Brain microvascular endothelial cell (primary cell): ENCODE measurements around the gene IQCC.

Source experiments
- DNase-seq: peaks from one replicate; pipeline ENCODE4 v3.0.0-alpha.2; 2020
- H3K27ac ChIP-seq: fragments of 250-450 bp; sonication (Bioruptor Pico); 2 replicates; pipeline ENCODE4 v1.5.1; 2020; ENCODE audit warnings: mild to moderate bottlenecking, moderate library complexity
- H3K27me3 ChIP-seq: fragments of 250-450 bp; sonication (Bioruptor Pico); replicated peaks from 2 replicates; pipeline ENCODE4 v1.5.1; 2020; ENCODE audit warnings: mild to moderate bottlenecking
- H3K36me3 ChIP-seq: fragments of 250-450 bp; sonication (Bioruptor Pico); replicated peaks from 2 replicates; pipeline ENCODE4 v1.5.1; 2020; ENCODE audit warnings: mild to moderate bottlenecking
- H3K4me3 ChIP-seq: 2 replicates; pipeline ENCODE4 v1.5.1; 2011; ENCODE audit warnings: low read depth, mild to moderate bottlenecking, control low read depth, low read length, moderate library complexity
- CTCF ChIP-seq: IDR thresholded peaks from 2 replicates; pipeline ENCODE4 v1.5.1; 2011; ENCODE audit warnings: low read depth, mild to moderate bottlenecking, moderate library complexity, low read length, control low read depth, inconsistent platforms; ENCODE audit errors: missing control alignments
- in situ Hi-C: cut with HindIII; loops from 2 replicates; pipeline ENCODE4 v1.10.0; 2017; ENCODE audit warnings: low sequenced_read_pairs, low pct_ligation_motif_present

Gene IQCC

GRCh38 chr1:32216566-32216965 lies 11.1 kb downstream of the IQCC start:
- Histone ChIP-seq H3K36me3 (peaks cover 17% of the 10 kb centered on the region), H3K4me3 (no peak overlapping the region), H3K27me3 (no peaks in the 10 kb centered on the region), H3K27ac (no peak overlapping the region)
- in situ Hi-C loops = no loop called here
- no peak for DNase-seq
- no peak for TF ChIP-seq CTCF

GRCh38 chr1:32219022-32219421 lies 13.6 kb downstream of the IQCC start:
- TF ChIP-seq CTCF = no peak

GRCh38 chr1:32220746-32221580 lies 15.5 kb downstream of the IQCC start:
- H3K4me3 ChIP-seq = peak overlapping the region; percentile 95
- peaks cover 17% of the 10 kb centered on the region for H3K36me3 ChIP-seq
- in situ Hi-C loops = no loop called here
- no peak overlapping the region for H3K27ac ChIP-seq
- no peaks in the 10 kb centered on the region for H3K27me3 ChIP-seq
- no peak for DNase-seq
- TF ChIP-seq CTCF = no peak

More at GRCh38 chr1:32219022-32219421, 13.6 kb downstream of the IQCC start:
- Histone ChIP-seq H3K27ac (no peak overlapping the region), H3K36me3 (peaks cover 16% of the 10 kb centered on the region), H3K27me3 (no peaks in the 10 kb centered on the region), H3K4me3 (no peak overlapping the region)
- in situ Hi-C loops = no loop called here
- DNase-seq = no peak

GRCh38 chr1:32221581-32221979 lies 16.1 kb downstream of the IQCC start:
- in situ Hi-C loops = no loop called here
- H3K27ac ChIP-seq = peak overlapping the region; percentile 93
- TF ChIP-seq CTCF = no peak
- H3K4me3 ChIP-seq = peak overlapping the region; percentile 95
- H3K36me3 ChIP-seq = peaks cover 21% of the 10 kb centered on the region
- DNase-seq = no peak
- no peaks in the 10 kb centered on the region for H3K27me3 ChIP-seq

GRCh38 chr1:32221980-32222755 lies 16.7 kb downstream of the IQCC start, which contains the start of the genes EIF3I and TMEM234:
TSS of gene EIF3I (plus strand) at chr1:32222407. CDS start at chr1:32222442, 35 bp downstream.
TSS of gene TMEM234 (minus strand) at chr1:32222353. CDS start at chr1:32222322, 31 bp downstream.
- TF ChIP-seq CTCF = no peak
- Histone ChIP-seq H3K27ac (peak within 1 kb of the TSS; percentile 93), H3K27me3 (no peaks in the 10 kb centered on the region), H3K4me3 (peak within 1 kb of the TSS; percentile 95), H3K36me3 (peaks cover 22% of the 10 kb centered on the region)
- peak; percentile 90 for DNase-seq
- in situ Hi-C loops = no loop called here
